NB4 (cell line): Measurements from ENCODE around the gene CACNA1F.

Experiments used
- MYC ChIP-seq: IDR thresholded peaks from 2 replicates; pipeline ENCODE4 v1.6.1; 2011; ENCODE audit warnings: low read depth, low read length
- POLR2A ChIP-seq: IDR thresholded peaks from 2 replicates; pipeline ENCODE4 v1.6.1; 2011; ENCODE audit warnings: mild to moderate bottlenecking; ENCODE audit not compliant: insufficient read length; ENCODE audit errors: extremely low read depth
- TF ChIP-seq, protein P1 (sequence below): IDR thresholded peaks from 2 replicates; pipeline ENCODE4 v1.6.1; 2011; ENCODE audit warnings: low read depth, low read length
- TF ChIP-seq, protein P2 (sequence below): IDR thresholded peaks from one replicate; pipeline ENCODE4 v1.5.1; 2012; ENCODE audit warnings: low read depth, low read length

DNA sequence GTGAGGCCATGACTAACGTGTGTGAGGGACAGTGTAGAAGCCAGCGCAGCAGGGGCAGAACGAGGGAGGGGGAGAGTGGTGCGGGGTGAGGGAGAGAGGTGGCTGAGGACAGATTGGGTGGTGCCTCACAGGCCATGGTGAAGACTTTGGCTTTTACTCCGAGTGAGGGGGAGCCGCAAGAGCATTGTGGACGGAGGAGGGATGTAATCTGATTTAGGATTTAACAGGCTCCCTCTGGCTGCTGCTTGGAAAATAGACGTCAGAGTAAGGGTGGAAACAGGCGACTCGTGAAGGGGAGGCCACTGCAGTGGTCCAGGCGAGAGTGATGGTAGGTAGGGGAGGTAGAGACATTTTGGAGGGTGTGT, 49.5 kb upstream of the CACNA1F start:
- TF ChIP-seq, protein P1, sequence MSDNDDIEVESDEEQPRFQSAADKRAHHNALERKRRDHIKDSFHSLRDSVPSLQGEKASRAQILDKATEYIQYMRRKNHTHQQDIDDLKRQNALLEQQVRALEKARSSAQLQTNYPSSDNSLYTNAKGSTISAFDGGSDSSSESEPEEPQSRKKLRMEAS, result no peak
- TF ChIP-seq, protein P2, sequence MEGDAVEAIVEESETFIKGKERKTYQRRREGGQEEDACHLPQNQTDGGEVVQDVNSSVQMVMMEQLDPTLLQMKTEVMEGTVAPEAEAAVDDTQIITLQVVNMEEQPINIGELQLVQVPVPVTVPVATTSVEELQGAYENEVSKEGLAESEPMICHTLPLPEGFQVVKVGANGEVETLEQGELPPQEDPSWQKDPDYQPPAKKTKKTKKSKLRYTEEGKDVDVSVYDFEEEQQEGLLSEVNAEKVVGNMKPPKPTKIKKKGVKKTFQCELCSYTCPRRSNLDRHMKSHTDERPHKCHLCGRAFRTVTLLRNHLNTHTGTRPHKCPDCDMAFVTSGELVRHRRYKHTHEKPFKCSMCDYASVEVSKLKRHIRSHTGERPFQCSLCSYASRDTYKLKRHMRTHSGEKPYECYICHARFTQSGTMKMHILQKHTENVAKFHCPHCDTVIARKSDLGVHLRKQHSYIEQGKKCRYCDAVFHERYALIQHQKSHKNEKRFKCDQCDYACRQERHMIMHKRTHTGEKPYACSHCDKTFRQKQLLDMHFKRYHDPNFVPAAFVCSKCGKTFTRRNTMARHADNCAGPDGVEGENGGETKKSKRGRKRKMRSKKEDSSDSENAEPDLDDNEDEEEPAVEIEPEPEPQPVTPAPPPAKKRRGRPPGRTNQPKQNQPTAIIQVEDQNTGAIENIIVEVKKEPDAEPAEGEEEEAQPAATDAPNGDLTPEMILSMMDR, result no peak
- TF ChIP-seq POLR2A (no peak), MYC (no peak)
